Panc1 (cell line): ENCODE results near the gene MMS22L. TPM values are rescaled to one million over a fixed set of nuclear protein-coding genes. Genes with fewer than 3 reads are reported as not detected.

ENCODE experiments used
- ATAC-seq: fragments of 200-7000 bp; cut with Tn5 transposase; 2 replicates; pipeline ENCODE4 v1.9.1; 2020; ENCODE audit warnings: mild to moderate bottlenecking, moderate library complexity
- BruUV-seq: library from RNA; stranded (reverse); fragments of 400-500 nt; replicated peaks from 2 replicates; lab custom pipeline; 2021; lab: Mats Ljungman, UMichigan
- CTCF ChIA-PET: fragments of 300-600 bp; sonication (Branson Sonifier 250); formaldehyde crosslinking; loops from one replicate; lab custom pipeline; 2022; ENCODE audit warnings: antibody characterized with exemption; lab: Charles Lee
- POLR2A ChIA-PET: fragments of 300-600 bp; sonication (Branson Sonifier 250); formaldehyde crosslinking; loops from one replicate; lab custom pipeline; 2022; ENCODE audit warnings: antibody characterized with exemption; lab: Charles Lee
- DNase-seq: peaks from one replicate; pipeline ENCODE4 v3.0.0-alpha.2; 2010; ENCODE audit warnings: low read depth, low spot score
- H3K27ac ChIP-seq: 2 replicates; pipeline ENCODE4 v1.5.1; 2011; ENCODE audit warnings: mild to moderate bottlenecking, low read length, inconsistent platforms
- H3K27me3 ChIP-seq: fragments of 200-500 bp; sonication (Bioruptor generic); 2 replicates; pipeline ENCODE4 v1.6.0; 2014; ENCODE audit warnings: low read length, inconsistent platforms; ENCODE audit not compliant: control insufficient read depth, insufficient read depth
- H3K36me3 ChIP-seq: fragments of 200-500 bp; sonication (Bioruptor generic); 2 replicates; pipeline ENCODE4 v1.5.1; 2014; ENCODE audit warnings: inconsistent platforms, mild to moderate bottlenecking, low read length, moderate library complexity; ENCODE audit not compliant: control insufficient read depth, insufficient read depth
- H3K4me1 ChIP-seq: 2 replicates; pipeline ENCODE4 v1.5.1; 2011; ENCODE audit warnings: inconsistent platforms, mild to moderate bottlenecking, low read length, moderate library complexity; ENCODE audit not compliant: control insufficient read depth, insufficient read depth
- H3K4me3 ChIP-seq, 2 experiments: 2 replicates each; pipeline ENCODE4 v1.5.1; 2011 to 2012; ENCODE audit warnings: low read depth in 2 of 2, low read length in 2 of 2, mild to moderate bottlenecking in 2 of 2, inconsistent platforms in 1 of 2, moderate library complexity in 1 of 2
- H3K9me3 ChIP-seq: fragments of 200-500 bp; sonication (Bioruptor generic); 2 replicates; pipeline ENCODE4 v1.5.1; 2014; ENCODE audit warnings: low read depth, mild to moderate bottlenecking, inconsistent platforms, low read length, moderate library complexity; ENCODE audit not compliant: control insufficient read depth, insufficient read depth
- CTCF ChIP-seq: fragments of 450-650 bp; IDR thresholded peaks from 2 replicates; pipeline ENCODE4 v1.5.1; 2017; ENCODE audit warnings: mild to moderate bottlenecking
- POLR2AphosphoS5 ChIP-seq: IDR thresholded peaks from 2 replicates; pipeline ENCODE4 v1.6.1; 2012; ENCODE audit warnings: mild to moderate bottlenecking, low read depth, low read length, moderate library complexity
- REST ChIP-seq, 2 experiments: IDR thresholded peaks; 2 replicates each; pipeline ENCODE4 v1.6.1; 2011 to 2012; ENCODE audit warnings: low read depth in 2 of 2, control low read depth in 1 of 2, low read length in 1 of 2, mild to moderate bottlenecking in 1 of 2, moderate library complexity in 1 of 2; ENCODE audit not compliant: insufficient read depth in 1 of 2
- SIN3A ChIP-seq: IDR thresholded peaks from 2 replicates; pipeline ENCODE4 v1.6.1; 2012; ENCODE audit warnings: low read depth, mild to moderate bottlenecking, low read length, moderate library complexity, borderline replicate concordance; ENCODE audit not compliant: insufficient read depth
- TCF7L2 ChIP-seq: IDR thresholded peaks from 2 replicates; pipeline ENCODE4 v1.6.1; 2011; ENCODE audit warnings: mild to moderate bottlenecking, low read depth, low read length, inconsistent platforms
- in situ Hi-C: cut with HindIII; loops from 2 replicates; pipeline ENCODE4 v1.10.0; 2016; ENCODE audit warnings: low sequenced_read_pairs, low pct_unique_long_range_greater_than_20kb
- intact Hi-C: fragments of 100-400 bp; cut with micrococcal nuclease; formaldehyde crosslinking; loops from one replicate; pipeline ENCODE4 v1.10.0; 2022; ENCODE audit not compliant: unreplicated experiment
- total RNA-seq: library from RNA; stranded (reverse); gene quantifications from one replicate; pipeline ENCODE4 v1.2.1, GENCODE V29; 2021; ENCODE audit not compliant: unreplicated experiment

Gene MMS22L
- total RNA-seq, 1 experiment from 2014 or later: 28.5 TPM

- no peaks in the 10 kb centered on the region for H3K4me1 ChIP-seq
- H3K4me3 ChIP-seq: peak overlapping the region; percentile 1 to 35; a peak in 3 of 4 replicates
- no peak for DNase-seq
- ChIA-PET POLR2A (interaction anchor here (0.7 kb wide), 2 partner anchors 49 to 62 kb away, joined by 12 to 13 read pairs; no protein-coding TSS in a partner anchor), CTCF (no interaction called here)
- no TSS peak for BruUV-seq
- ATAC-seq: no peak
- no peaks in the 10 kb centered on the region for H3K36me3 ChIP-seq
- intact Hi-C loops: no loop called here
- no peak overlapping the region for H3K27ac ChIP-seq
- H3K27me3 ChIP-seq: peaks cover 2% of the 10 kb centered on the region; the same call in 1 of the 2 replicates
- no peaks in the 10 kb centered on the region for H3K9me3 ChIP-seq
- TF ChIP-seq SIN3A: no peak
- no peak for TF ChIP-seq REST (IDR thresholded peaks at IDR 0.05; ENCODE audit: insufficient read depth in 1 of 2, low read depth in 2 of 2, low read length in 1 of 2)
- no peak for TF ChIP-seq TCF7L2
- in situ Hi-C loops: no loop called here
These were observed 185.7 kb downstream of the MMS22L start for GRCh38 chr6:97097068-97098047.

- Histone ChIP-seq H3K4me1 (no peaks in the 10 kb centered on the region), H3K27ac (no peak overlapping the region), H3K36me3 (no peaks in the 10 kb centered on the region), H3K9me3 (no peaks in the 10 kb centered on the region), H3K27me3 (peaks cover 2% of the 10 kb centered on the region; the same call in 1 of the 2 replicates), H3K4me3 (no peak overlapping the region)
- intact Hi-C loops (no loop called here), in situ Hi-C loops (no loop called here)
- TF ChIP-seq CTCF: no peak
- no peak for TF ChIP-seq POLR2AphosphoS5
- TF ChIP-seq SIN3A: no peak
- no peak for TF ChIP-seq REST (IDR thresholded peaks at IDR 0.05; ENCODE audit: insufficient read depth in 1 of 2, low read depth in 2 of 2, low read length in 1 of 2)
- no peak for TF ChIP-seq TCF7L2
- DNase-seq (no peak), ATAC-seq (no peak)
- CTCF ChIA-PET: interaction anchor here (0.6 kb wide), 1 partner anchor 180 kb away, joined by 3 read pairs; no protein-coding TSS in a partner anchor
- POLR2A ChIA-PET: no interaction called here
- no TSS peak for BruUV-seq
These were observed 187.6 kb downstream of the MMS22L start for GRCh38 chr6:97095311-97095850.
